ENCODE measurements around the gene ATP9B.

- TF ChIP-seq TEAD4 (IDR thresholded peaks at IDR 0.05; ENCODE audit: borderline replicate concordance, insufficient read depth) = no peak
- TF ChIP-seq USF2 (IDR thresholded peaks at IDR 0.05; ENCODE audit: borderline replicate concordance, low read depth, low read length) = no peak
- TF ChIP-seq NRF1 (IDR thresholded peaks at IDR 0.05; ENCODE audit: low read depth, low read length) = no peak
- TF ChIP-seq RAD21 (IDR thresholded peaks at IDR 0.05; ENCODE audit: low read length) = no peak
- no peak for TF ChIP-seq POLR2AphosphoS5 (IDR thresholded peaks at IDR 0.05; ENCODE audit: low read depth, low read length)
These were observed 333.0 kb downstream of the ATP9B start for GRCh38 chr18:79402209-79402576.
